ENCODE results near the gene RPH3AL. TPM values are rescaled to one million over a fixed set of nuclear protein-coding genes. Genes with fewer than 3 reads are reported as not detected.

RPH3AL gene
- total RNA-seq, 4 donors from 2014 or later: 9.6 to 62.4 (median 41.9) TPM

DNA sequence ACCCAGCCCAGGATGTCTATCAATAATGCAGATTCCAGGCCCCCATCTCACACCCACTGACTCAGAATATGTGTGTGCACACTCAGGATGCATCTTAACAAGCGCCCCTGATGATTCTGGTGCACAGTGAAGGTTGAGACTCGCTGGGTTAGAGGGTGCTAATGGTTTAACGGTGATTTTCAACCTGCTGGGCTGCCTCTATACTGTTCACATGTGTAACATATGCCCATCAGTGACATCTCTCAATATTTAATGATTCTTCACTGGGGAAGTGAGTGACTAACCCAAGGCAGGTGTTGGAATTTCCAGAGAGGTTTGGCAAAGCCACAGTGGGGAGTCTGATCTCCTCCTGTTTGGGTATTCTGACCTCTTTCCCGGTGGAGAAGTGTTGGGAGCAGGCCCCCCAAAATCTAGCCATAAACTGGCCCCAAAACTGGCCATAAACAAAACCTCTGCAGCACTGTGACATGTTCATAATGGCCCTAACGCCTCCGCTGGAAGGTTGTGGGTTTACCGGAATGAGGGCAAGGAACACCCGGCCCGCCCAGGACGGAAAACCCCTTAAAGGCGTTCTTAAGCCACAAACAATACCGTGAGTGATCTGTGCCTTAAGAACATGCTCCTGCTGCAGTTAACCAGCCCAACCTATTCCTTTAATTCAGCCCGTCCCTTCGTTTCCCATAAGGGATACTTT is 167.0 kb downstream of the RPH3AL start:
- Histone ChIP-seq H3K9me3 (no peaks in the 10 kb centered on the region), H3K4me1 (peaks cover 0 to 12% (median 0%) of the 10 kb centered on the region in 4 donors), H3K27ac (no peak overlapping the region), H3K4me3 (no peak overlapping the region), H3K27me3 (peaks cover 0 to 26% of the 10 kb centered on the region in 2 donors), H3K36me3 (no peaks in the 10 kb centered on the region)
- 50% methylated on average over 14 of the region's 14 CpGs for WGBS, 2 donors
- no peak for DNase-seq (ENCODE audit: low spot score in 2 of 2)
- TF ChIP-seq EP300 (IDR thresholded peaks at IDR 0.05) (no peak), POLR2A (IDR thresholded peaks at IDR 0.05) (no peak)
- TF ChIP-seq, protein P1, sequence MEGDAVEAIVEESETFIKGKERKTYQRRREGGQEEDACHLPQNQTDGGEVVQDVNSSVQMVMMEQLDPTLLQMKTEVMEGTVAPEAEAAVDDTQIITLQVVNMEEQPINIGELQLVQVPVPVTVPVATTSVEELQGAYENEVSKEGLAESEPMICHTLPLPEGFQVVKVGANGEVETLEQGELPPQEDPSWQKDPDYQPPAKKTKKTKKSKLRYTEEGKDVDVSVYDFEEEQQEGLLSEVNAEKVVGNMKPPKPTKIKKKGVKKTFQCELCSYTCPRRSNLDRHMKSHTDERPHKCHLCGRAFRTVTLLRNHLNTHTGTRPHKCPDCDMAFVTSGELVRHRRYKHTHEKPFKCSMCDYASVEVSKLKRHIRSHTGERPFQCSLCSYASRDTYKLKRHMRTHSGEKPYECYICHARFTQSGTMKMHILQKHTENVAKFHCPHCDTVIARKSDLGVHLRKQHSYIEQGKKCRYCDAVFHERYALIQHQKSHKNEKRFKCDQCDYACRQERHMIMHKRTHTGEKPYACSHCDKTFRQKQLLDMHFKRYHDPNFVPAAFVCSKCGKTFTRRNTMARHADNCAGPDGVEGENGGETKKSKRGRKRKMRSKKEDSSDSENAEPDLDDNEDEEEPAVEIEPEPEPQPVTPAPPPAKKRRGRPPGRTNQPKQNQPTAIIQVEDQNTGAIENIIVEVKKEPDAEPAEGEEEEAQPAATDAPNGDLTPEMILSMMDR (IDR thresholded peaks at IDR 0.05): no peak

- DNase-seq (ENCODE audit: low spot score in 2 of 2): no peak
- peaks cover 0 to 49% of the 10 kb centered on the region in 2 donors for H3K27me3 ChIP-seq
- 64 to 81% methylated on average over 8 of the region's 8 CpGs for WGBS, 2 donors
- no peaks in the 10 kb centered on the region for H3K36me3 ChIP-seq
- TF ChIP-seq, protein P1 (IDR thresholded peaks at IDR 0.05): no peak
- TF ChIP-seq POLR2A (IDR thresholded peaks at IDR 0.05): no peak
- H3K4me1 ChIP-seq: peaks cover 0 to 34% (median 0%) of the 10 kb centered on the region in 4 donors
- no peaks in the 10 kb centered on the region for H3K9me3 ChIP-seq
- H3K4me3 ChIP-seq: no peak overlapping the region
- H3K27ac ChIP-seq: no peak overlapping the region
Measured at GRCh38 chr17:183021-183420, 169.6 kb downstream of the RPH3AL start.

DNA sequence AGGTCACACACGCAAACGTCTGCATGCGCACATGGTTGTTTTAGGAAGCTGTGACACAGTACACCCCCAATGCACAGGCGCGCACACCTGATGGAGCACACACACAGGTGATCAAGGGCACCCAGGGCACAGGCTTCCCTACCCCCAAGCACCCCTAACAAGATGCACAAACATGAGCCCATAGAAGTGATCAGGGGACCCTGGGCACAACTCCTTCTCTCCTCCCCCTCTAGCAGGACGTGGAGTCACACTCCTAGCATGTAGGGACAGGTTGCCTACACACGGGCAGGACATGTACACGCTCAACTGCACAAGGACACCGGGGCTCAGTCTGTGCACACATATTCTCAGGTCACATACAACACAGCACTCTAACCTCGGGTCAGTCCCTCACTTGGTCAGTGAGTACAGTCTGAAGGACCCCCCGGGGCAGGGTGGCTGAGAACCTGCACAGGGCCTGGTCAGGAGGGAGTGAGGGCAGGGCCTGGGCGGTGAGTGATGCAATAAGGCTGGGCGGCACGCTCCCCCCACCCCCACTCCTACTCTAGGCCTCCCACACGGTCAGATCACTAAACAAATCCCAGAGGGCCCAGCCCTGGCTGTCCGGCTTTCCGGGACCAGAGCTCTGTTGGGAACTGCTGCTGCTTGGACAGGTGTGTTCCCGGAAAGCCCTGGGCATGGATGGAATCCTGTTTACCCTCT is 170.4 kb downstream of the RPH3AL start:
- WGBS, 2 donors: 50 to 60% methylated on average over 12 to 18 of the region's 18 CpGs
- Histone ChIP-seq H3K9me3 (no peaks in the 10 kb centered on the region), H3K4me1 (peaks cover 0 to 34% (median 0%) of the 10 kb centered on the region in 4 donors), H3K36me3 (no peaks in the 10 kb centered on the region), H3K4me3 (peak overlapping the region in 2 of 4 donors; percentile 18 to 52), H3K27ac (no peak overlapping the region), H3K27me3 (peaks cover 0 to 55% of the 10 kb centered on the region in 2 donors)
- TF ChIP-seq EP300 (IDR thresholded peaks at IDR 0.05): no peak
- TF ChIP-seq POLR2A (IDR thresholded peaks at IDR 0.05): no peak
- TF ChIP-seq, protein P1 (IDR thresholded peaks at IDR 0.05): no peak
- DNase-seq (ENCODE audit: low spot score in 2 of 2): no peak

GRCh38 chr17:181245-182049 is 171.2 kb downstream of the RPH3AL start, which contains the start of gene DOC2B:
Gene DOC2B (minus strand): TSS chr17:181650. CDS start chr17:181479, 171 bp downstream.
- no peaks in the 10 kb centered on the region for H3K9me3 ChIP-seq
- peaks cover 0 to 34% (median 0%) of the 10 kb centered on the region in 4 donors for H3K4me1 ChIP-seq
- TF ChIP-seq EP300 (IDR thresholded peaks at IDR 0.05): no peak
- TF ChIP-seq, protein P1 (IDR thresholded peaks at IDR 0.05): peak in 1 of 5 experiments; percentile 21
- peak within 1 kb of the TSS in 3 of 4 donors; percentile 18 to 52 (median 26) for H3K4me3 ChIP-seq
- DNase-seq (ENCODE audit: low spot score in 2 of 2): no peak
- peaks cover 0 to 61% of the 10 kb centered on the region in 2 donors for H3K27me3 ChIP-seq
- peak within 1 kb of the TSS in 2 of 4 donors; percentile 30 to 73 for H3K27ac ChIP-seq
- H3K36me3 ChIP-seq: no peaks in the 10 kb centered on the region
- 4 to 5% methylated on average over 31 to 48 of the region's 120 CpGs for WGBS, 2 donors

Data from tibial nerve (tissue), 4 donors.